HCT116 (cell line): ENCODE measurements around the gene UPP2. TPM values are rescaled to one million over a fixed set of nuclear protein-coding genes. Genes with fewer than 3 reads are reported as not detected.

ENCODE experiments used
- ATAC-seq: fragments of 200-7000 bp; cut with Tn5 transposase; 2 replicates; pipeline ENCODE4 v1.9.1; 2020; ENCODE audit warnings: mild to moderate bottlenecking, moderate library complexity
- BruUV-seq: library from RNA; stranded (reverse); fragments of 400-500 nt; replicated peaks from 2 replicates; lab custom pipeline; 2021; lab: Mats Ljungman, UMichigan
- CTCF ChIA-PET: fragments of 300-600 bp; sonication (Branson Sonifier 250); formaldehyde crosslinking; loops from one replicate; lab custom pipeline; 2021; ENCODE audit warnings: antibody characterized with exemption; lab: Charles Lee
- POLR2A ChIA-PET: fragments of 300-600, 350-600 bp; sonication (Branson Sonifier 250); formaldehyde crosslinking; loops from one replicate; lab custom pipeline; 2021; ENCODE audit warnings: antibody characterized with exemption; lab: Charles Lee
- RAD21 ChIA-PET, 2 experiments: fragments of 300-600 bp; sonication (Branson Sonifier 250); formaldehyde crosslinking; loops; one replicate each; lab custom pipeline; 2023; ENCODE audit warnings: low total read pairs in 2 of 2; ENCODE audit not compliant: uncharacterized antibody in 2 of 2, unreplicated experiment in 2 of 2, low non-redundant PET in 1 of 2; lab: Charles Lee
- DNase-seq: peaks from one replicate; pipeline ENCODE4 v3.0.0-alpha.2; 2010; ENCODE audit warnings: low read depth, low spot score
- H2AFZ ChIP-seq: fragments of 200-600 bp; shearing (Covaris generic), sonication (generic); 2 replicates; pipeline ENCODE4 v1.6.1; 2017; ENCODE audit warnings: low read depth, mixed run types, mixed read lengths, antibody characterized with exemption, low read length; ENCODE audit not compliant: poor library complexity, severe bottlenecking
- H3K27ac ChIP-seq: 2 replicates; pipeline ENCODE4 v1.5.1; 2012; ENCODE audit warnings: low read depth, low read length
- H3K27me3 ChIP-seq: fragments of 200-600 bp; sonication (generic); 2 replicates; pipeline ENCODE4 v1.6.1; 2016; ENCODE audit warnings: mixed run types, low read length, mixed read lengths; ENCODE audit not compliant: insufficient read depth
- H3K36me3 ChIP-seq, 2 experiments: fragments of 200-500 bp in 1 of 2; fragments of 200-600 bp in 1 of 2; sonication (Bioruptor generic) in 1 of 2; sonication (generic) in 1 of 2; 2 replicates each; pipeline versions ENCODE4 v1.5.1 to v1.6.1; 2014 to 2016; ENCODE audit warnings: low read length in 2 of 2, inconsistent platforms in 1 of 2, mixed read lengths in 1 of 2, mixed run types in 1 of 2; ENCODE audit not compliant: insufficient read depth in 2 of 2, control insufficient read depth in 1 of 2
- H3K4me1 ChIP-seq, 2 experiments: fragments of 200-600 bp in 1 of 2; sonication (generic) in 1 of 2; 2 replicates each; pipeline versions ENCODE4 v1.5.1 to v1.6.1; 2012 to 2017; ENCODE audit warnings: low read length in 2 of 2, inconsistent platforms in 1 of 2, mild to moderate bottlenecking in 1 of 2, mixed read lengths in 1 of 2, mixed run types in 1 of 2, moderate library complexity in 1 of 2; ENCODE audit not compliant: insufficient read depth in 2 of 2, control insufficient read depth in 1 of 2
- H3K4me2 ChIP-seq: fragments of 200-600 bp; sonication (generic); 2 replicates; pipeline ENCODE4 v1.6.1; 2017; ENCODE audit warnings: mixed run types, low read length, mixed read lengths
- H3K4me3 ChIP-seq, 2 experiments: fragments of 200-600 bp in 1 of 2; sonication (generic) in 1 of 2; replicated peaks in 1 of 2; 2 replicates each; pipeline ENCODE4 v1.5.1; 2011 to 2016; ENCODE audit warnings: low read length in 2 of 2, control low read depth in 1 of 2, low read depth in 1 of 2, mild to moderate bottlenecking in 1 of 2, mixed read lengths in 1 of 2, mixed run types in 1 of 2
- H3K79me2 ChIP-seq: fragments of 200-600 bp; sonication (generic); 2 replicates; pipeline ENCODE4 v1.6.1; 2017; ENCODE audit warnings: mild to moderate bottlenecking, mixed run types, low read length, moderate library complexity, mixed read lengths; ENCODE audit not compliant: insufficient read depth
- H3K9ac ChIP-seq: fragments of 200-600 bp; sonication (generic); 2 replicates; pipeline ENCODE4 v1.6.1; 2016; ENCODE audit warnings: low read length, mixed read lengths
- H3K9me2 ChIP-seq: fragments of 200-600 bp; sonication (generic), shearing (Covaris generic); 2 replicates; pipeline ENCODE4 v1.6.1; 2017; ENCODE audit warnings: mixed run types, mild to moderate bottlenecking, moderate library complexity; ENCODE audit not compliant: insufficient read depth
- H3K9me3 ChIP-seq, 2 experiments: fragments of 200-500 bp in 1 of 2; fragments of 200-600 bp in 1 of 2; sonication (Bioruptor generic) in 1 of 2; sonication (generic) in 1 of 2; 2 replicates each; pipeline ENCODE4 v1.6.1; 2014 to 2017; ENCODE audit warnings: low read length in 2 of 2, mixed read lengths in 2 of 2, inconsistent platforms in 1 of 2, low read depth in 1 of 2, mild to moderate bottlenecking in 1 of 2, mixed run types in 1 of 2, moderate library complexity in 1 of 2; ENCODE audit not compliant: control insufficient read depth in 1 of 2, insufficient read depth in 1 of 2
- H4K20me1 ChIP-seq: fragments of 200-600 bp; sonication (generic), shearing (Covaris generic); 2 replicates; pipeline ENCODE4 v1.6.1; 2017; ENCODE audit warnings: mixed run types, mild to moderate bottlenecking, moderate library complexity; ENCODE audit not compliant: insufficient read depth
- ATF3 ChIP-seq: IDR thresholded peaks from 2 replicates; pipeline ENCODE4 v1.6.1; 2012
- CBX3 ChIP-seq: IDR thresholded peaks from 2 replicates; pipeline ENCODE4 v1.6.1; 2012; ENCODE audit warnings: low read depth
- CEBPB ChIP-seq: IDR thresholded peaks from 2 replicates; pipeline ENCODE4 v1.6.1; 2012; ENCODE audit warnings: low read depth
- CTCF ChIP-seq, 3 experiments: fragments of 200-600 bp in 1 of 3; sonication (generic) in 1 of 3; IDR thresholded peaks in 2 of 3; conservative IDR thresholded peaks in 1 of 3; 2 replicates each; pipeline ENCODE4 v1.5.1; 2012 to 2017; ENCODE audit warnings: low read depth in 2 of 3, low read length in 2 of 3, antibody characterized with exemption in 1 of 3, borderline replicate concordance in 1 of 3, control low read depth in 1 of 3, mild to moderate bottlenecking in 1 of 3, mixed read lengths in 1 of 3, mixed run types in 1 of 3, moderate library complexity in 1 of 3; ENCODE audit not compliant: insufficient read depth in 1 of 3
- ELF1 ChIP-seq: IDR thresholded peaks from 2 replicates; pipeline ENCODE4 v1.6.1; 2012; ENCODE audit warnings: low read depth, borderline replicate concordance
- EZH2phosphoT487 ChIP-seq: fragments of 200-600 bp; IDR thresholded peaks from 2 replicates; pipeline ENCODE4 v1.6.1; 2018; ENCODE audit warnings: antibody characterized with exemption, borderline replicate concordance
- FOSL1 ChIP-seq: IDR thresholded peaks from 2 replicates; pipeline ENCODE4 v1.6.1; 2012; ENCODE audit warnings: low read depth
- MAX ChIP-seq: IDR thresholded peaks from 2 replicates; pipeline ENCODE4 v1.6.1; 2012
- POLR2A ChIP-seq: IDR thresholded peaks from 2 replicates; pipeline ENCODE4 v1.7.0; 2011; ENCODE audit warnings: borderline replicate concordance; ENCODE audit not compliant: insufficient read depth, insufficient read length; ENCODE audit errors: extremely low read depth
- SP1 ChIP-seq: IDR thresholded peaks from 2 replicates; pipeline ENCODE4 v1.6.1; 2012; ENCODE audit warnings: low read depth
- SRF ChIP-seq: IDR thresholded peaks from 2 replicates; pipeline ENCODE4 v1.6.1; 2012; ENCODE audit warnings: low read depth
- TCF7L2 ChIP-seq: IDR thresholded peaks from 2 replicates; pipeline ENCODE4 v1.7.0; 2011; ENCODE audit warnings: borderline replicate concordance, inconsistent platforms; ENCODE audit not compliant: insufficient read depth, insufficient read length; ENCODE audit errors: extremely low read depth
- YY1 ChIP-seq: IDR thresholded peaks from 2 replicates; pipeline ENCODE4 v1.6.1; 2011; ENCODE audit warnings: low read length, low read depth, moderate library complexity, mild to moderate bottlenecking; ENCODE audit not compliant: insufficient replicate concordance; ENCODE audit errors: extremely low read depth
- ZBTB33 ChIP-seq: IDR thresholded peaks from 2 replicates; pipeline ENCODE4 v1.6.1; 2011; ENCODE audit warnings: mild to moderate bottlenecking, low read length, moderate library complexity; ENCODE audit not compliant: insufficient replicate concordance; ENCODE audit errors: extremely low read depth
- ZFX ChIP-seq: fragments of 450-650 bp; IDR thresholded peaks from 2 replicates; pipeline ENCODE4 v1.6.1; 2017
- ZNF274 ChIP-seq: fragments of 200-500 bp; sonication (Bioruptor generic); IDR thresholded peaks from 2 replicates; pipeline ENCODE4 v1.6.1; 2014; ENCODE audit warnings: mild to moderate bottlenecking, low read depth, low read length, inconsistent platforms
- intact Hi-C: fragments of 100-400 bp; cut with micrococcal nuclease; formaldehyde crosslinking; loops from 2 replicates; pipeline ENCODE4 v1.10.0; 2022
- total RNA-seq: library from RNA; stranded (reverse); gene quantifications from one replicate; pipeline ENCODE4 v1.2.1, GENCODE V29; 2021; ENCODE audit not compliant: unreplicated experiment

Gene UPP2
- total RNA-seq, 1 experiment from 2014 or later, result not detected

- H3K9ac ChIP-seq, result no peak overlapping the region
- H3K79me2 ChIP-seq, result no peaks in the 10 kb centered on the region
- CTCF ChIA-PET, result no interaction called here
- H3K9me3 ChIP-seq, result no peaks in the 10 kb centered on the region
- H3K4me2 ChIP-seq, result no peak overlapping the region
- H3K27me3 ChIP-seq, result no peaks in the 10 kb centered on the region
- intact Hi-C loops, result no loop called here
- POLR2A ChIA-PET, result no interaction called here
- H3K9me2 ChIP-seq, result no peaks in the 10 kb centered on the region
- no peak overlapping the region for H2AFZ ChIP-seq
- H3K36me3 ChIP-seq, result no peaks in the 10 kb centered on the region
- H4K20me1 ChIP-seq, result no peaks in the 10 kb centered on the region
- H3K4me3 ChIP-seq, result no peak overlapping the region
- no TSS peak for BruUV-seq
- no peaks in the 10 kb centered on the region for H3K4me1 ChIP-seq
- H3K27ac ChIP-seq, result no peak overlapping the region
- DNase-seq (no peak), ATAC-seq (no peak)
- RAD21 ChIA-PET, result no interaction called here
- TF ChIP-seq FOSL1 (no peak), CTCF (IDR thresholded peaks at IDR 0.05 in 2 of 3, conservative IDR thresholded peaks at IDR 0.05 in 1 of 3; ENCODE audit: borderline replicate concordance in 1 of 3, insufficient read depth in 1 of 3, low read depth in 2 of 3, low read length in 2 of 3) (no peak), SRF (no peak), CBX3 (no peak)
Measured at GRCh38 chr2:158154596-158154995, 52.9 kb downstream of the UPP2 start.

GRCh38 chr2:158172719-158173118, 71.0 kb downstream of the UPP2 start:
- BruUV-seq, result no TSS peak
- POLR2A ChIA-PET, result no interaction called here
- Histone ChIP-seq H3K27me3 (no peaks in the 10 kb centered on the region), H2AFZ (no peak overlapping the region), H3K9me2 (no peaks in the 10 kb centered on the region), H3K9ac (no peak overlapping the region), H3K4me2 (no peak overlapping the region), H3K4me1 (no peaks in the 10 kb centered on the region), H3K4me3 (no peak overlapping the region), H4K20me1 (no peaks in the 10 kb centered on the region), H3K27ac (no peak overlapping the region), H3K36me3 (no peaks in the 10 kb centered on the region), H3K9me3 (no peaks in the 10 kb centered on the region), H3K79me2 (no peaks in the 10 kb centered on the region)
- CTCF ChIA-PET, result no interaction called here
- no peak for ATAC-seq
- no peak for DNase-seq
- intact Hi-C loops, result no loop called here
- RAD21 ChIA-PET, result no interaction called here
- TF ChIP-seq CEBPB (no peak), ZNF274 (no peak), FOSL1 (no peak), ZFX (no peak), MAX (no peak), ELF1 (no peak), SP1 (no peak), YY1 (no peak), EZH2phosphoT487 (no peak), POLR2A (no peak), ZBTB33 (no peak), TCF7L2 (no peak), ATF3 (no peak)
